Fibroblast of skin of left biceps (primary cell): ENCODE results near the gene TAPBPL.
"Not testable (repeated sequence)": the region's sequence is repeated elsewhere in the genome, so short reads cannot be mapped to it uniquely, and the experiment has no call there.

ENCODE experiments used
- DNase-seq, 2 experiments: peaks; one replicate each; pipeline ENCODE4 v3.0.0-alpha.2; 2013; ENCODE audit warnings: low read depth in 2 of 2

Gene TAPBPL, protein sequence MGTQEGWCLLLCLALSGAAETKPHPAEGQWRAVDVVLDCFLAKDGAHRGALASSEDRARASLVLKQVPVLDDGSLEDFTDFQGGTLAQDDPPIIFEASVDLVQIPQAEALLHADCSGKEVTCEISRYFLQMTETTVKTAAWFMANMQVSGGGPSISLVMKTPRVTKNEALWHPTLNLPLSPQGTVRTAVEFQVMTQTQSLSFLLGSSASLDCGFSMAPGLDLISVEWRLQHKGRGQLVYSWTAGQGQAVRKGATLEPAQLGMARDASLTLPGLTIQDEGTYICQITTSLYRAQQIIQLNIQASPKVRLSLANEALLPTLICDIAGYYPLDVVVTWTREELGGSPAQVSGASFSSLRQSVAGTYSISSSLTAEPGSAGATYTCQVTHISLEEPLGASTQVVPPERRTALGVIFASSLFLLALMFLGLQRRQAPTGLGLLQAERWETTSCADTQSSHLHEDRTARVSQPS

DNA sequence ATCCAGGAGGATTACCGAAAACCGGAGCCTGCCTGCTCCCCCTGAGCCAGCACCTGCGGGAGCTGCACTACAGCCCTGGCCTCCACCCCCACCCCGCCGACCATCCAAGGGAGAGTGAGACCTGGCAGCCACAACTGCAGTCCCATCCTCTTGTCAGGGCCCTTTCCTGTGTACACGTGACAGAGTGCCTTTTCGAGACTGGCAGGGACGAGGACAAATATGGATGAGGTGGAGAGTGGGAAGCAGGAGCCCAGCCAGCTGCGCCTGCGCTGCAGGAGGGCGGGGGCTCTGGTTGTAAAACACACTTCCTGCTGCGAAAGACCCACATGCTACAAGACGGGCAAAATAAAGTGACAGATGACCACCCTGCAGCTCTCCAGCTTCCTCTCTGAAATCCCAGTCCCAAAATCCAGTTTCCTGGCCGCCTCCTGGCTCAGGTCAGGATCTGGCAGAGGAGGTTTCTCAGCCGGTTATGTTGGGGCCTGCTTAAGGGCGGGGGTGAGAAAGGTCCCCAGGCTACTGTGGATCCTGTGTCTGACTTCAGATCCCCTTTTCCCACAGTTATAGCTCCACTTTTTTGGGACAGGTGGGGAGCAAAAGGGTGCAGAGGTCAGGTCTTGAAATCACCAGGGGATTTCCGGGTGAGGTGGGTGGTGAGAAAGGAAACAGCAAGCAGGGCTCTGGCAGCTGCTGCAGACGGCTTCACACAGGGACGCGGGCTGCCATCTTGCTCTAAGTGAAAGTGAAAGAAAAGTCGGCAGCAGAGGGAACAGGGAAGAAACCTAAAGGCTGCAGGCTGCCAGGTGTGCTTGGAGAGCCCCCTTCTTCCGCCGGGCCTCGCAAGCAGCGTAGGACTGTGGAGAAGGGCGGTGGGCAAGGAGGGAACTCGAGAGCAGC lies at the start of gene TAPBPL:
TSS of gene TAPBPL (plus strand) at position 695 of the 897 bp plus-strand sequence. CDS start 207 bp downstream, outside the sequence.
- DNase-seq, result peak; percentile 31 to 34

DNA sequence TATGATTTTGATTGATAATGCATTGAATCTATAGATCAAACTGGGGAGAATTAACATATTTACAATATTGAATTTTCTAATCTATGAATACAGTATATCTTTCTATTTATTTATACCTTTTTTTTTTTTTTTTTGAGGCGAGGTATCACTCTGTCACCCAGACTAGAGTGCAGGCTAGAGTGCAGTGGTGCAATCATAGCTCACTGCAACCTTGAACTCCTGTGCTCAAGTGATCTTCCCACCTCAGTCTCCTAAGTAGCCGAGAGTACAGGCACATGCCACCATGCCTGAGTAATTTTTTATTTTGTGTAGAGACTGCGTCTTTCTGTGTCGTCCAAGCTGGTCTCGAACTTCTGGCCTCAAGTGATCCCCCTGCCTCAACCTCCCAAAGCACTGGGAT lies 47.5 kb upstream of the TAPBPL start:
- no peak for DNase-seq

DNA sequence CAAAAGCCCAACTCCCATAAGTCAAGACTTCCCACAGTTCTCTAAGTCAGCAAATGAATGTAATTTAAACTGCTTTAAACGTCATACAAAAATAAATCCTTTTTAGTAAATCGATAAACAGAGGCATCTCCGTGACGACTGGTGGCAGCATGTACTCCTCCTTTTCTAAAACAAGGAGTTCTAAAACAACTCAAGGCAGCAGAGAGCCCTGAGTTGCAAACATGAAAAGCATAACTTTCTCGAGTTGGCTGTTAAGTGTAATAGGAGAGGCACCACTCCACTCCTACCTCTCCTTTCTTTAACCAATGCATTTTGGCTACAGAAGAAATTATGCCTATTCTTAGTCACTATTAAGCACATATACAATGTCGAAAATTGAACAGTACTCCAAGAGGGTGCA lies 45.9 kb upstream of the TAPBPL start:
- no peak for DNase-seq

DNA sequence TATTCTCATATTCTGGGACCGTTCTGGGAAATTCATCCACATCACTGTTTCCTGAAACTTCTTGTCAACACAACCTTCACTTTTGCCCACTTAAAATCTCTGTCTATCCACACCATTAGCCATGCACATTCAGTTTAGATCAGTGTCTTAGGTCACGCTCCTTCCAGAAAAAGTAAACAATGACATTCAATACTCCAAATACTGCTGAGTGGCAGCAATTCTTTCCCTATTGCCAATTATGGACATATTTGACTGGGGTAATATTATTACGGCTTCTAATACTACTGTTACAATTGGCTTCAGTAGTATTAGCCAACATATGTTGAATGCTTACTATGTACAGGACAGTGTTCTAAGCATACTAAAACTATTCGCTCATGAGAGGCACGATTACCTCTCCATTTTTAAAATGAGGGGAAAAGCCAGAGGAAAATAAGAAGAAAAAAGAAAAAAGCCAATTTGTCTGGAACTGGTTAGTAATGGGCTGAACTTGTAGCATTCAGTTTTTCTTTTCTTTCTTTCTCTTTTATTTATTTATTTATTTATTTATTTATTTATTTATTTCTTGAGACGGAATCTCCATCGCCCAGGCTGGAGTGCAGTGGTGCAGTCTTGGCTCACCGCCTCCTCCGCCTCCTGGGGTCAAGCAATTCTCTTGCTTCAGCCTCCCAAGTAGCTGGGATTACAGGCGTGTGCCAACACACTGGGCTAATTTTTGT lies 44.4 kb upstream of the TAPBPL start:
- DNase-seq, result no peak

DNA sequence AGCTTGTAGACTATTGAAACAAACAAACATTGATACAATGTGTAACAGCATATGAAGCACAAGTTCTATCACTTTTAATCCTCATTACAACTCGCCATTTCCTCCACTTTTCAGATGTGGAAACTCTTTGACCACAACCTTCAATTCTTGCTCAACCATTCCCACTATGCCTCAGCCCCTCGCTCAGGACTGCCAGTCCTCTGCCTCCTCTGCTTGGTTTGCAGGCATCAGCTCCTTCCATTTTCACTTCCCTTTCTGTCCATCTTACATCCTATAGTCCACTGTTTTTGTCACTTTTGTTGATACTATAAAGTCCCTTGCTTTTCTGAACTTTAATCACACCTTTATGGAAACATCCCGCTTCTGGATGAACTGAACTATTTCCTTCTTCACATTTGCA lies 35.2 kb upstream of the TAPBPL start:
- no peak for DNase-seq

DNA sequence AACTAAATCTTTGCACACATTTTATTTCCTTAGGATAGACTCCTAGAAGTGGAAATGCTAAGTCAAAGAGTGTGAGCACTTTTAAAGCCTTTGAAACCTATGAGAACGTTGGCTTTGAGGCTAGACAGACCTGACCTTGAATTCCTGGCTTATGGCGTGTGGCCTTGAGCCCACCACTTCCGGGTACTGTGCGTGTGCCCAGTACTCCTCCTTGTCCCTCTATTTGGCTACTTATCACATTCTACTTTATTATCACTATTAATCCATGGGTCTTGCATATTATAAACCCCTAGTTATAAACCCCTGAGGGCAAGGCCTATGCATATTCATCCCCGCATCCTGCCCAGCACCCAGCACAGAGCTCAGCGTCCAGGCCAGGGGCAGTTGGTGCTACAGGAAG lies 33.0 kb upstream of the TAPBPL start:
- no peak for DNase-seq

DNA sequence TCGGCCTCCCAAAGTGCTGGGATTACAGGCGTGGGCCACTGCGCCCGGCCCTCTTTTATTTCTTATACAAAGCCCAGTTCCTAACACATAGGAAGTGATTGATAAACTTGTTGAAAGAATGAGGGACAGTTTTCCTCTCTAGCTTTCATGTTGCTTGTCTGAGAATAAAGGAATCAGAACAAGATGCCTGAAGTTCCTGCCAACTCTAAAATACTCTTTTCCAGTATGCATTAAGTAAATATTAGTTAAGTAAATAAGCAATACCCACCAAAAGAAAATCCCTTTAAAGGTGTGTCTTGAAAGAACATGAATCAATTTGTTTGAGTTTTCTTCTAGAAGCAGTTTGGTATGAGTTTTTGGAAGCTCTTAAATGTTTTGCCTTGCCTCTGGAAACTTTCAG lies 31.5 kb upstream of the TAPBPL start:
- no peak for DNase-seq

DNA sequence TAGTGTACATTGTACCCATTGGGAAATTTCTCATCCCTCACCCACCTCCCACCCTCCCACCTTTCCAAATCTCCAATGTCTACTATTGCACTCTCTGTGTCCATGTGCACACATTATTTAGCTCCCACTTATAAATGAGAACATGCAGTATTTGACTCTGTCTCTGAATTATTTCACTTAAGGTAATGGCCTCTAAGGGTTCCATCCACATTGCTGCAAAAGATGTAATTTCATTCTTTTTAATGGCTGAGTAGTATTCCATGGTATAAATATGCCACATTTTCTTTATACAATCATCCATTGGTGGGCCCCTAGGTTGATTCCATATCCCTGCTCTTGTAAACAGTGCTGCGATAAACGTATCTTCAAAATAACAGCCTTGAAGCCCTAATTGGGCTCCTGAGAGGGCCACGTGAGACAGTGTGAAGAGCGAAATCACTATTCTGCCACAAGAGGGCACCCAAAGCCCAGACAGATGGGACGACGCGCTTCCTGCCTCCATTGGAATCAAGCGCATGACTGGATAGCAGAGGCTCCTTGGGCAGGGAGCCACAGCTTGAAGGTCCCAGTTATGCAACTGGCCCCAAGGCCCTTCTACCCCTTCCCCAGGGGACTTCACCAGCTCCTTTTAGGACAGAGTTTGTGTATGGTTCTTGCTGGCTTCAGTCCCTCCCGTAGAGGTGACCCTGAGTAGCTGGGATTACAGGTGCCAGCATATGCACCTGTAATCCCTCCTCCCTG lies 28.4 kb upstream of the TAPBPL start:
- DNase-seq, result peak; percentile 71 to 77

DNA sequence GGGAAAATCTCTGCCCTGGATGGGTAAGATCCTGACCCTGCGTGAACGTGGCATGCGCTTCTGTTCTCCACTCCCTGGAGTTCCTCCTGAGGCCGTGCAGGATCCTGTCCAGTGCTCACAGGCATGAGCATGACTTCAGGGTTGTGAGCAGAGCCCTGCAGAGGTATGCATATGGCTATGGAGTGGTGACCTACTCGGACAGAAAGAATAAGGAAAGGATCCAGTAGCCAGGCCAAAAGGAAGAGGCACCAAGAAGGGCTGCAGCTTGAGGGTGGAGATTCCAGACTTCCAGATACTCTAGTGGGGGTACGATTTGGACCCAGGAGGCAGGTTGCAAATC lies 27.9 kb upstream of the TAPBPL start:
- no peak for DNase-seq

DNA sequence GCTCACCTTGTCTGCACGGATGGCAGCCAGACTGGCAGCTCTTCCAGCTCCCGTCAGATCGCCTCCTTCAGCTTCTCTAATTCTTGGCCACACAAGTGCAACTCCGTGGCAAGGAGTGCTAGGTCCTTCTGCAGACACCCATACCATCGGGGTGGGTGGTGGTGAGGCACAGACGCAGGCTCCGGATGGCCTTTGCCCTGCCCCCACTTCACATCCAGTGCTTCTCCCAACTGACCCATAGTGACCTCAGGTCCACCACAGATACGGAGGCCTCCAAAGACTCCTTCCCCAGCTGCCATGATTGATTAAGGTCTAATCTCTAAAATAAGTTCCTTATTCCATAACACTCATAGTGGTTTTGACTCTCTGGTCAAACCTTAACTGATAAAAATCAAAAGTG lies 27.0 kb upstream of the TAPBPL start:
- no peak for DNase-seq

DNA sequence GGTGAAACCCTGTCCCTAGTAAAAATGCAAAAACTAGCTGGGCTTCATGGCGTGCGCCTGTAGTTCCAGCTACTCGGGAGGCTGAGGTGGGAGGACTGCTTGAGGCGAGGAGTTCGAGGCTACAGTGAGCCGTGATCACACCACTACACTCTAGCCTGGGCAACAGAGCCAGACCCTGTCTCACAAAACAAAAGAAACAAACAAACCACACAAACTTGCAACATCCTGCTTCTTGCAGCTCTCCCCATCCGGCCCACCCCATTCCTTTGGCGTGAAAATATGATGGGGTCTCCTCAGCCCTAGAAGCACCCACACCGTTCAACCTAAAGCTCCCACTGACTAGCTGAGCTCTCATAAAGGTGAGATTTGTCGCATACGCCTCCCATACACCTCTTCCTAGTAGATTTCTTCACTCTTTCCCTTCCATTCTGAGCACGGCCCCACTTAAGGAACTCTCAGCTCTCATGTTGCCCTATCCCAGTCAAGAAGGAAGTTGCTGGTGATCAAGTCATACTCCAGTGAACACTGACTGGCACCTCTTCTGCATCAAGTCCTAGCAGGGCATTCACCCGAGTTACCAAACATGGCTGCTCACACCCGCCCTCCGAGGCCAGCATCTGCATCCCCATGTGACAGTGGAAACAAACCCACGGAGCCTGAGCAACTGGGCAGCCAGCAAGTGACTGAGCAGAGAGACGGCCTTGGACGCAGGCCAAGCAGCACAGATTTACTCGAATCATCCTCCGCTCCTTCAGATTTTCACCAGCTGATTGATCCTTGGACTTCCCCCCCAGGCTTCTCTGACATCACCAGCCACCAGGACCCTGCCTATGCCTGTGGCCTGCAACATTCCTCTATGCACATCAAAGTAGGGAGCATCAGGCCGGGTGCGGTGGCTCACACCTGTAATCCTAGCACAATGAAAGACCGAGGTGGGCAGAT lies 26.0 kb upstream of the TAPBPL start:
- no peak for DNase-seq

DNA sequence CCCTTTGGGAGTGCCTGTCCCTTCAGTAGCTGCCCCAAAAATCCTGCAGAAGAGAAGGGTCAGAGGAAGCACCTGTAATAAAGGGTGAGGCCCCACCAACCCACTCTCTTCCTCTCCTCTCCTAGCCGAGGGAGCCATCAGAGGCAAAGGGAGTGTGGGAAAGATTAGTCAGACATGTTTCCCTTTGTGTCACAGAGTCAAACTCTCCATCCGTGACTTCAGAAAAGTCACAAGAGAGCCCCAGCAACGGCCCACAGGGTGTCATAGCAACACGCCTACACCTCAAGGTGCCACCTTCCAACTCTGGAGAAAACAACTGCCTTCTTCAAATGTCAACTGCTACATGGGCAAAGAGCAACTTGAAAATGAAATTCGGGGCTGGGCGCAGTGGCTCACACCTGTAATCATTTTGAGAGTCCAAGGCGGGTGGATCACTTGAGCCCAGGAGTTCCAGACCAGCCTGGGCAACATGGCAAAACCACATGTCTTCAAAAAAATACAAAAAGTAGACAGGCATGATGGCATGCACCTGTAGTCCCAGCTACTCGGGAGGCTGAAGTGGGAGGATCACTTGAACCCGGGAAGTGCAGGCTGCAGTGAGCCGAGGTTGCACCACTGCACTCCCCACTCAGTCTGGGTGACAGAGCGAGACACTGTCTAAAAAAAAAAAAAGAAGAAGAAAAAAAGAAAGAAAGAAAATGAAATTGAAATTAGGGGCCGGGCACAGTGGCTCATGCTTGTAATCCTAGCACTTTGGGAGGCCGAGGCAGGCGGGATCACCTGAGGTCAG lies 24.8 kb upstream of the TAPBPL start:
- no peak for DNase-seq

DNA sequence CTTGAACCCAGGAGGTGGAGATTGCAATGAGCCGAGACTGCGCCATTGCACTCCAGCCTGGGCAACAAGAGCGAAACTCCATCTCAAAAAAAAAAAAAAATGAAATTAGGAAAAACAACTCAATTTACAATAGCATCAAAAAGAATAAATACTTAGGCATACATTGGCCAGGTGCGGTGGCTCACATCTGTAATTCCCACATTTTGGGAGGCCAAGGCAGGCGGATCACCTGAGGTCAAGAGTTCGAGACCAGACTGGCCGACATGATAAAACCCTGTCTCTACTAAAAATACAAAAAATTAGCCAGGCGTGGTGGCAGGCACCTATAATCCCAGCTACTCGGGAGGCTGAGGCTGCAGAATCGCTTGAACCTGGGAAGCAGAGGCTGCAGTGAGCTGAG lies 24.0 kb upstream of the TAPBPL start:
- DNase-seq, result not testable (repeated sequence)

DNA sequence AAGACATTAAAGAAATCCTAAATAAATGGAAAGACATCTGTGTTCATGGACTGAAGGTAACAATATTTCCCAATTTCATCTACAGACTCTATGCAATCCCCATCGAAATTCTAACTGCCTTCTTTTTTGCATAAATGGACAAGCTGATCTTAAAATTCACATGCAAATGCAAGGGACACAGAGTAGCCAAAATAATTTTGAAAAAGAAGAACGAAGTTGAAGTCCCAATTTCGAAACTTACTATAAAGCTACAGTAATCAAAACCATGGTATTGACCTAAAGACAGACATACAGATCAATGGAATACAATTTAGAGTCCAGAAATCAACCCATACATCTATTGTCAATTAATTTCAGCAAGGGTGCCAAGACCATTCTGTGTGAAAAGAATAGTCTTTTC lies 23.5 kb upstream of the TAPBPL start:
- no peak for DNase-seq

DNA sequence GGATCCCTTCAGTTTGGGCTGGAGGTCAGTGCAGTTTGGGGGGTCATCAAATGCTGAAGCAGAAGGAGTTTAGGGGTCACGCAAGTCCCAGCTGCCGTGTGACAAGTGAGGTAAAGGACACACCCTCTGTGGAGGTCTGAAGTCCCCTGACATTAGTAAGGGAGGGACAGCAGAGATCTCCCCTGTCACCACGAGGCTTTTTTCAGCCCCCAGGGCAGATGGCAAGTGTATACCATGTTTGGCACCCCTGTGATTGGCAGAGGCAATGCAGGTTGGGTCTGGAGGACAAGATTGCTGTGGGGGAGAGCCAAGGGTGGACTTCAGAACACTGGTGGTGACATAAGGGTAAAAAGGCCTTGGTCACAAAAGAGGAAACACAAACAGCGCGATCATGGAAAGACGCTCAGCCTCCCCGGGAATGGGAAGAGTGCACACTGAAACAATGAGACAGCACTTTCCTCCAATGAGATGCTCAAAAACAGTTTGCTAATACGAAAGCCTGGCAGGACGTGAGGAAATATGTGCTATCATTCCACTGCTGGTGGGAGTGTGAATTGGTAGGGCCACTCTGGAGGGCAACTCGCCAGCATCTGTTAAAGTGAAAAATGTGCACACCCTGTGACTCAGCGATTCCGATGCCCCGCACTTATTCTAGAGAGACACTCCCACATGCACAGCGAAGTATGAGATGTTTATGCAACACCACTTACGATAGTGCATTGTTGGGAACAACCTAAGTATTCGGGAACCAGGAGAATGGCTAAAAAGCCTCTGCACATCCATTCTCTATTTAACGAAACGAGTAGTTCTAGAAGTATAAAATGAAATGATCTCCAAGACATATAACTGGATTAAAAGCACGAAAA lies 21.5 kb upstream of the TAPBPL start:
- DNase-seq, result peak; percentile 80 to 84

DNA sequence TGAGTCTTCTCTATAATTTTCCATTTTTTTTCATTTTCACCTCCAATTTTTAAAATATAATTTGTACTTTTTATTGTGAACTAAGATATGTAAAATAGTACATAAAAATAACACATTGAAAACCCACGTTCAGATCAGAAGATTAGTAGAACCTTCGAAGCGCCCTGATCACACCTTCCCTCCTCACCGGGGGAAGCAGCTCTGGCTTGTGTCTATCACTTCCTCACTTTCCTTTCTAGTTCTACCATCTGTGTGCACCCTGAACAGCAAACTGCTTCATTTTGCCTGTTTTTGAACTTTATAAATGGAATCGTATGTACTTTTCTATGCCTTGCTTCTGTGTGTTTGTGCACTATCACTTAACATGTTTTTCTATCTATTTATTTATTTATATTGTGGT lies 18.9 kb upstream of the TAPBPL start:
- no peak for DNase-seq

DNA sequence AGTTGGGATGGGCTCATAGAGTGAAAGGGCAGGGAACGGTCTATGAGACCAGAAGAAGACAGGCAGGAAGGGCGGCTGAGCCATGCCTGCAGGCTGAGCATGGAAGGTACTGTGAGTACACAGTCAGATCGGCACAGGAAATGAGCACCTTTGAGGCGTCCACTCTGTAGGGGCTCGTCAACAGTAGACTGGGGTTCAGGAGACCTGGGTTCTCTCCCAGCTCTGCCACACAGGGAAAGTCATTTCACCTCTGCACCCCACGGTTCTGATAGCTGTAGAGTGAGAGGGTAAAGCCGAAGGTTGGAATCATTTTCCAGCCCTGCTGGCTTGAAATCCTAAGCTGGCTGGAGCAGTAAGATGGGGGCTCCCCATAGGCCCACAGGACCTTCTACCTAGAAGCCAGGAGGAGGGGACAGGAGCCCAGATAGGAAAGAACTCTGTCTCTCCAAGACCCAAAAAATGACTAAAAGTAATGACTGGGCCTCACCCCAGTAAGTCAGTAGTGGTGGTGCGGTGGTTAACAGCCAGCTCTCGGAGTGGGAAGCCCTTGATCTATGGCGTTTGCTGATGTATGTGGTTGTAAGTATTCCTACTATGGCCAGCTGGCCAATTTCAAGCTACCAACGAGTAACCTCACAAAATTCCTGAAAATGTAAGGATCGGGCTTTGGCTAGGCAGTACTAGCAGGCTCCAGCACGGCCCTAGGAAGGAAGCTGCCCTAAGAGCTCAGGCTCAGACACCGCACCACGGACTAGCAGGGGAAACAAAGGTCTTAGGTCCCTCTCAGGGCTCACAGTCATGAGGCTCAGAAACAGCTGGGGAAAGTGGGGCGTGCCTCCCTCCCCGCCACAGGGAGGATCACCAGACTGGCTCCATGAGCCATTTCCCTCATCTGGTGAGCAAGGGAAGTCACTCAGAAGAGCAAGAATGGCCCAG lies 17.4 kb upstream of the TAPBPL start:
- DNase-seq, result no peak
